Transverse colon (tissue), 4 donors: ENCODE results near the gene FAM83G. TPM values are rescaled to one million over a fixed set of nuclear protein-coding genes. Genes with fewer than 3 reads are reported as not detected.
"Not testable (repeated sequence)": the region's sequence is repeated elsewhere in the genome, so short reads cannot be mapped to it uniquely, and the experiment has no call there.

Experiments
- DNase-seq: peaks from one replicate; pipeline ENCODE4 v3.0.0-alpha.2; 2019
- H3K27ac ChIP-seq, 4 donors: fragments of 200-600 bp; sonication (generic); 2 replicates each; pipeline ENCODE4 v1.5.1; 2016 to 2018; ENCODE audit warnings: inconsistent platforms in 4 of 4
- H3K27me3 ChIP-seq: fragments of 200-600 bp; sonication (generic); 2 replicates; pipeline ENCODE4 v1.5.1; 2017; ENCODE audit warnings: inconsistent platforms
- H3K36me3 ChIP-seq, 4 donors: fragments of 200-600 bp; sonication (generic); 2 replicates each; pipeline ENCODE4 v1.5.1; 2017 to 2019; ENCODE audit warnings: inconsistent platforms in 4 of 4
- H3K4me1 ChIP-seq, 4 donors: fragments of 200-600 bp; sonication (generic); 2 replicates each; pipeline ENCODE4 v1.5.1; 2017 to 2020; ENCODE audit warnings: inconsistent platforms in 4 of 4
- H3K4me3 ChIP-seq, 4 donors: fragments of 200-600 bp; sonication (generic); 1 replicate in 1 of 4; 2 replicates in 3 of 4; pipeline versions ENCODE4 v1.5.1 to v1.6.1; 2017 to 2019; ENCODE audit warnings: inconsistent platforms in 4 of 4
- H3K9me3 ChIP-seq, 2 donors: fragments of 200-600 bp; sonication (generic); 2 replicates each; pipeline ENCODE4 v1.5.1; 2017 to 2019; ENCODE audit warnings: inconsistent platforms in 2 of 2
- CTCF ChIP-seq, 5 experiments: fragments of 200-600 bp in 3 of 5; fragments of 450-650 bp in 2 of 5; sonication (generic) in 3 of 5; IDR thresholded peaks; 1 replicate in 2 of 5; 2 replicates in 3 of 5; pipeline ENCODE4 v1.5.1; 2016 to 2017; ENCODE audit warnings: antibody characterized with exemption in 5 of 5, inconsistent platforms in 3 of 5, mild to moderate bottlenecking in 2 of 5, moderate library complexity in 1 of 5
- WGBS, 2 donors: methylation state at CpG; one replicate each; pipeline ENCODE4 v1.1.5; 2018; ENCODE audit warnings: low coverage in 1 of 2; 5-methylcytosine and 5-hydroxymethylcytosine counted together
- in situ Hi-C, 4 donors: fragments of 200-750 bp; cut with MboI; loops; one replicate each; pipeline versions ENCODE4 v1.15.0 to v1.15.1; 2017; ENCODE audit warnings: low sequenced_read_pairs in 3 of 4, low pct_ligation_motif_present in 1 of 4, low pct_unique_long_range_greater_than_20kb in 1 of 4
- intact Hi-C: fragments of 100-400 bp; cut with DNase I; formaldehyde crosslinking; loops from one replicate; pipeline ENCODE4 v1.15.1; 2023; ENCODE audit warnings: low total_unique reads
- total RNA-seq, 4 donors: library from RNA; depleted of rRNA; stranded (reverse); fragments of >200 nt; gene quantifications; one replicate each; pipeline ENCODE4 v1.1.0, GENCODE V29; 2016

The FAM83G gene
- total RNA-seq, 4 donors from 2014 or later, result 33.6 to 75.6 (median 39.4) TPM

DNA sequence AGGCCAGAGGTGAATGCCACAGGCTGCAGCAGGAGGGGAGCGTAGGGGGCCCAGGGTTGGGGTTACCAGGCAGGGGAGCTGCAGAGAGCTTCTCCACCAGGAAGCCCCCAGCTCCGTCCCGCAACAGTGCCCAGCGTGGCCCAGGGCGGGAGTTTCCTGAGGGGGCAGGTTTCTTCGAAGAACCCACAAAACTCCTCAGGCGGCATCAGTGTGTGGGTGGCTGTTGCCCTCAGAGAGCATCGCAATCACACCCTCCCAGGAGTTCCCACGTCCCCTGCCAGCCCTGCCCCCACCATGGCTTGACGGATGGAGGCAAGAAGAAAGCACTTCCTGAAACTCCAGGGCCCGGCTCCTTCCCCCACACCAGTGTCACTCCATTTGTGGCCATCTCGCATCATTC, 34.2 kb upstream of the FAM83G start:
- H3K4me1 ChIP-seq, H3K27me3 ChIP-seq, H3K36me3 ChIP-seq, H3K27ac ChIP-seq, H3K4me3 ChIP-seq, in situ Hi-C loops, intact Hi-C loops, DNase-seq, H3K9me3 ChIP-seq: not testable (repeated sequence)
- WGBS, 2 donors, result no CpG with 5 or more reads among the region's 12 CpGs

- intact Hi-C loops, in situ Hi-C loops, H3K4me3 ChIP-seq, H3K27ac ChIP-seq, H3K27me3 ChIP-seq, H3K9me3 ChIP-seq, H3K36me3 ChIP-seq, DNase-seq, H3K4me1 ChIP-seq: not testable (repeated sequence)
- WGBS, 2 donors, result no CpG with 5 or more reads among the region's 17 CpGs
Observed at GRCh38 chr17:19038007-19038406, 33.4 kb upstream of the FAM83G start.

GRCh38 chr17:19037547-19037946, 33.0 kb upstream of the FAM83G start:
- H3K4me3 ChIP-seq, H3K27ac ChIP-seq, DNase-seq, H3K9me3 ChIP-seq, in situ Hi-C loops, H3K36me3 ChIP-seq, intact Hi-C loops, H3K4me1 ChIP-seq, H3K27me3 ChIP-seq: not testable (repeated sequence)
- WGBS, 2 donors, result no CpG with 5 or more reads among the region's 6 CpGs

DNA sequence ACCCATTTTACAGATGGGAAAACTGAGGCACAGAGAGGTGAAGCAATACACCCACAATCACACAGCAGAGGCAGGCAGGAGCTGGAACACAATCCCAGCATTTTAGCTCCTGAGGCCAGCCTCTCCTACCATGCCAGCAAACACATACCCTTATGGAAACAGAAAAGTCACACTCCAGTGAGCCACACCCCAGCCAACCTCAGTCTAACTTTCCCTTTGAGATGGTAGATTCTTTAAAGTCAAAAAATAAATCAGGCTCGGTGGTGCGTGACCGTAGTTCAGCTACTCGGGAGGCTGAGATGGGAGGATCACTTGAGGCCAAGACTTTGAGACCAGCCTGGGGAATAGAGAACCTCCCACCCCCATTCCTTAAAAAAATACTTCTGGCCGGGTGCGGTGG, 31.6 kb upstream of the FAM83G start:
- in situ Hi-C loops, result not testable (repeated sequence)
- WGBS, 2 donors, result no CpG with 5 or more reads among the region's 6 CpGs

DNA sequence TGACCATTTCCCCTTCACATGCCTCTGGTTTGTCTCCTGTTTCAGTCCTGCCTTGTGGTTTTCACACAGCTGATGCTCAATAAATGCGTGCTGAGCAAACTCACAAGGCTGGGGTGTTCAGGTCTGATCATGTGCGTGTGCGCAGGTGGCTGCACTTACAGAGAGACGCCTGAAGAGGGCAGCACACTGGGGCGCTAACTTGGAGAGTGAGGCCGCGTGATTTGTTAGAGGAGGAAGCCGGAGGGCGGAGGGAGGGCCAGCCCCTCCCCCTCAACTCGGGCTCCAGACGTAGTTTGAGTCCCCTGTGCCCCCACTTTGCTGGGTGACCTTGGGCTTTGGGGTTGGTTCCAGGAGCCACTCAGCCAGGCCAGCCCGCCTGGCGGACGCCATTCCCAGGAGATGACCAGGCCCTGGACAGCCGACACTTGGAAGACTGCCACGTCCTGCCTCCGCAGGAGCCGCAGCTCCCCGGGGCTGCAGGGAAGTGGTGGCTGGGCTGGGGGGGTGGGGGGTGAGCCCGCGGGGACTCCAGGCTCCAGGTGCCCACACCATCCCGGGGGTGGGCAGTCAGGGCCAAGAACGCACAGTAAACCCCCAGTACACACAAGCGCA, 27.9 kb upstream of the FAM83G start:
- H3K9me3 ChIP-seq, DNase-seq, H3K4me1 ChIP-seq, H3K36me3 ChIP-seq, H3K27me3 ChIP-seq, H3K4me3 ChIP-seq, in situ Hi-C loops, H3K27ac ChIP-seq, intact Hi-C loops: not testable (repeated sequence)
- no CpG with 5 or more reads among the region's 24 CpGs for WGBS, 2 donors

More for the DNA sequence above, 31.6 kb upstream of the FAM83G start:
- H3K27ac ChIP-seq, H3K27me3 ChIP-seq, DNase-seq, intact Hi-C loops, H3K36me3 ChIP-seq, H3K4me3 ChIP-seq, H3K4me1 ChIP-seq, H3K9me3 ChIP-seq: not testable (repeated sequence)

GRCh38 chr17:19031729-19032128, 27.2 kb upstream of the FAM83G start:
- H3K9me3 ChIP-seq, H3K27me3 ChIP-seq, H3K27ac ChIP-seq, H3K36me3 ChIP-seq, in situ Hi-C loops, intact Hi-C loops, H3K4me3 ChIP-seq, H3K4me1 ChIP-seq: not testable (repeated sequence)
- TF ChIP-seq CTCF (IDR thresholded peaks at IDR 0.05), result peak in 3 of 5 experiments; percentile 22 to 49 (median 39)
- peak; percentile 83 for DNase-seq
- no CpG with 5 or more reads among the region's 4 CpGs for WGBS, 2 donors

- in situ Hi-C loops, H3K4me1 ChIP-seq, H3K36me3 ChIP-seq, H3K27ac ChIP-seq, H3K9me3 ChIP-seq, DNase-seq, H3K4me3 ChIP-seq, intact Hi-C loops, H3K27me3 ChIP-seq: not testable (repeated sequence)
- WGBS, 2 donors, result no CpG with 5 or more reads among the region's 5 CpGs
Observed at GRCh38 chr17:19030771-19031449, 26.3 kb upstream of the FAM83G start.

GRCh38 chr17:19029740-19030139, 25.2 kb upstream of the FAM83G start:
- DNase-seq, H3K9me3 ChIP-seq, H3K36me3 ChIP-seq, H3K4me1 ChIP-seq, intact Hi-C loops, H3K4me3 ChIP-seq, H3K27ac ChIP-seq, H3K27me3 ChIP-seq, in situ Hi-C loops: not testable (repeated sequence)
- WGBS, 2 donors, result no CpG with 5 or more reads among the region's 5 CpGs

GRCh38 chr17:19028671-19029070, 24.1 kb upstream of the FAM83G start:
- intact Hi-C loops, DNase-seq, H3K4me3 ChIP-seq, H3K36me3 ChIP-seq, H3K9me3 ChIP-seq, H3K27ac ChIP-seq, H3K4me1 ChIP-seq, in situ Hi-C loops, H3K27me3 ChIP-seq: not testable (repeated sequence)
- no CpG with 5 or more reads among the region's 11 CpGs for WGBS, 2 donors
